RPMI8226 (cell line): ENCODE results near the gene CFP.

Experiments
- DNase-seq: peaks from one replicate; pipeline ENCODE4 v3.0.0-alpha.2; 2015

Gene CFP

GRCh38 chrX:47573341-47574075 lies 56.2 kb downstream of the CFP start:
- DNase-seq: no peak
